ENCODE data around the gene SNX33.
"Not testable (repeated sequence)": the region's sequence is repeated elsewhere in the genome, so short reads cannot be mapped to it uniquely, and the experiment has no call there.

The SNX33 gene

GRCh38 chr15:75680007-75680789 lies 32.5 kb downstream of the SNX33 start:
- no peak for TF ChIP-seq CTCF (IDR thresholded peaks at IDR 0.05; ENCODE audit: borderline replicate concordance, insufficient read depth, low read depth, low read length)
- no peak overlapping the region for H3K4me3 ChIP-seq (ENCODE audit: low read depth, low read length)

GRCh38 chr15:75682181-75683135 lies 34.7 kb downstream of the SNX33 start:
- no peak for TF ChIP-seq CTCF (IDR thresholded peaks at IDR 0.05; ENCODE audit: borderline replicate concordance, insufficient read depth, low read depth, low read length)
- no peak overlapping the region for H3K4me3 ChIP-seq (ENCODE audit: low read depth, low read length)

GRCh38 chr15:75683646-75684312 lies 36.1 kb downstream of the SNX33 start:
- not testable (repeated sequence) for H3K4me3 ChIP-seq (ENCODE audit: low read depth, low read length)
- TF ChIP-seq CTCF (IDR thresholded peaks at IDR 0.05; ENCODE audit: borderline replicate concordance, insufficient read depth, low read depth, low read length) = peak; percentile 85

DNA sequence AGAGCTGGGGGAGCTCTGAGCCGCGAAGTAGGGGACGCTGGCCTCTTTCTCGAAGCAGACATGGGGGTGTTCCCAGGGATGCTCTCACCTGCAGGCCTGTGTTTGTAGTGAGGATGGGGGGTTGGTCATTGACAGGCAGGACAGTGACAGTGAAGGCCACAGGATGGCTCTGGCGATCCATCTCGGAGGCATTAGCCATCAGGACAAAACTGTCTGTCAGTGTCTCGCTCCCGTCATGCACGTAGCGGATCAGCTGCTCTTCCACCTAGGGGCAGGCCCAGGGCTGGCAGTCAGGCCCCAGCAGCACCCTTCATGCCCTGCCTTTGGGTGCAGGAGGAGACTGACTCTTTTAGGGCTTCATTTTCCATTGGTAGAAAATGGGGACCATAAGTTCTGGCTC lies 36.9 kb downstream of the SNX33 start:
- TF ChIP-seq CTCF (IDR thresholded peaks at IDR 0.05; ENCODE audit: borderline replicate concordance, insufficient read depth, low read depth, low read length) = no peak

DNA sequence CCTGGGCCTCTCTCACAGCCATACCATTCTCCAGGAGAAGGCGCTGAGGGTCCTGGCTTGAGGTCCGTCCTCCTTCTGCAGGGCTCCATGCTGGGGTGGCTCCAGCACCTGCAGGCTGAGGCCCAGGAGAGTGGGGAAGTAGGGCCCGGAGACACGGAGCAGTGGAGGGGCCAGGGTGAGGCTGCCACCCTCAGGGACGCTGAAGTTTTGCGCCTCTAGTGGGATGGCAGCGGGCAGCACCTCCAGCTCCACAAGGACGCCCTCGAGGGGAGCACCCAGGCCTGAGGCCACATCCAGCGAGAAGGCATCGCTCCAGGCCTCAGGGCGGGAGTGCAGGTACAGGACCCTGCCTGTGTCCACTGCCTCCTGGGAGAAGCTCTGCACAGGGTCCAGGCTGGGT lies 37.5 kb downstream of the SNX33 start:
- no peak for TF ChIP-seq CTCF (IDR thresholded peaks at IDR 0.05; ENCODE audit: borderline replicate concordance, insufficient read depth, low read depth, low read length)
- no peak overlapping the region for H3K4me3 ChIP-seq (ENCODE audit: low read depth, low read length)

More for the DNA sequence above, 36.9 kb downstream of the SNX33 start:
- no peak overlapping the region for H3K4me3 ChIP-seq (ENCODE audit: low read depth, low read length)

DNA sequence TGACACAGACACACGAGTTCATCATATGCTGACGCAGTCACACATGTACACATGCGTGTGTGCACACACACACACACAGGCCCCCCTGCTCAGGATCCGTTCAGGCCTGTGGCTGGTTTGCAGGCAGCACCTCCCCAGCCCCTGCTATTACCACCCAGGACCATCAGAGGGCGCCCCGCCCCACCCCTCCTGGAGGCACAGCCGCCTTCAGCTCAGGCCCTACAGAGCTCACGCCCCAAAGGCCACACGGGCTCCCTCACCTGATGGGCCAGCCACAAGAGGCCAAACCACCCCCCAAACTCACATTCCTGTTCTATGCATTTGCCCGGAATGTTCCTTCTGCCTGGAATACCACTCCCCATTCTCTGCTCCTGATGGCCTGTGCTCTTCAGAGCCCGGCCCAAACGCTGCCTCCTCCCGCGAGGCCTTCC lies 38.5 kb downstream of the SNX33 start:
- H3K4me3 ChIP-seq (ENCODE audit: low read depth, low read length) = not testable (repeated sequence)
- TF ChIP-seq CTCF (IDR thresholded peaks at IDR 0.05; ENCODE audit: borderline replicate concordance, insufficient read depth, low read depth, low read length) = peak; percentile 74
